SK-N-SH (cell line): ENCODE data around the gene ZNF384. TPM values are rescaled to one million over a fixed set of nuclear protein-coding genes. Genes with fewer than 3 reads are reported as not detected.
A peak's percentile ranks its signal among the peaks of the same experiment; 100 is the strongest.

Source experiments
- CTCF ChIA-PET: fragments of 300-600, 350-600 bp; formaldehyde crosslinking; extraction: SDS; loops from one replicate; lab custom pipeline; 2021; lab: Yijun Ruan, JAX
- POLR2A ChIA-PET: fragments of 350-600 bp; sonication (Branson Sonifier 250); formaldehyde crosslinking; extraction: SDS; loops from one replicate; lab custom pipeline; 2020; ENCODE audit warnings: antibody characterized with exemption, inconsistent platforms; lab: Yijun Ruan, JAX
- DNase-seq: peaks from one replicate; pipeline ENCODE4 v3.0.0; 2012
- H2AFZ ChIP-seq: fragments of 200-600 bp; sonication (generic); 2 replicates; pipeline ENCODE4 v1.8.1; 2016; ENCODE audit warnings: antibody characterized with exemption, mild to moderate bottlenecking, low read depth
- H3F3A ChIP-seq: fragments of 200-600 bp; sonication (generic); replicated peaks from 2 replicates; pipeline ENCODE3; 2016; ENCODE audit warnings: antibody characterized with exemption, mild to moderate bottlenecking; ENCODE audit not compliant: insufficient read depth
- H3K27ac ChIP-seq, 2 experiments: fragments of 200-500 bp in 1 of 2; fragments of 200-600 bp in 1 of 2; sonication (Bioruptor generic) in 1 of 2; sonication (generic), shearing (Covaris generic) in 1 of 2; 2 replicates each; pipeline versions ENCODE4 v1.5.1 to v1.6.1; 2014 to 2016; ENCODE audit warnings: low read depth in 2 of 2, inconsistent platforms in 1 of 2, low read length in 1 of 2, mild to moderate bottlenecking in 1 of 2, mixed read lengths in 1 of 2
- H3K27me3 ChIP-seq: fragments of 200-600 bp; sonication (generic), shearing (Covaris generic); 2 replicates; pipeline ENCODE4 v1.6.1; 2016; ENCODE audit warnings: mixed run types; ENCODE audit not compliant: insufficient read depth
- H3K36me3 ChIP-seq, 2 experiments: fragments of 200-500 bp in 1 of 2; fragments of 200-600 bp in 1 of 2; sonication (Bioruptor generic) in 1 of 2; sonication (generic) in 1 of 2; replicated peaks in 1 of 2; 2 replicates each; pipeline versions ENCODE3 to v1.5.1; 2014 to 2016; ENCODE audit warnings: low read length in 1 of 2, mild to moderate bottlenecking in 1 of 2; ENCODE audit not compliant: insufficient read depth in 2 of 2, control insufficient read depth in 1 of 2
- H3K4me1 ChIP-seq, 2 experiments: fragments of 200-500 bp in 1 of 2; fragments of 200-600 bp in 1 of 2; sonication (Bioruptor generic) in 1 of 2; sonication (generic), shearing (Covaris generic) in 1 of 2; 2 replicates each; pipeline versions ENCODE4 v1.5.1 to v1.6.1; 2014 to 2016; ENCODE audit warnings: low read depth in 1 of 2, low read length in 1 of 2, mixed run types in 1 of 2; ENCODE audit not compliant: insufficient read depth in 2 of 2, control insufficient read depth in 1 of 2
- H3K4me2 ChIP-seq: fragments of 200-600 bp; sonication (generic), shearing (Covaris generic); 2 replicates; pipeline ENCODE4 v1.6.1; 2017; ENCODE audit warnings: mixed run types
- H3K4me3 ChIP-seq, 2 experiments: fragments of 200-500 bp in 1 of 2; fragments of 200-600 bp in 1 of 2; sonication (Bioruptor generic) in 1 of 2; sonication (generic), shearing (Covaris generic) in 1 of 2; 2 replicates each; pipeline versions ENCODE4 v1.5.1 to v1.8.1; 2014 to 2016; ENCODE audit warnings: low read depth in 2 of 2, inconsistent platforms in 1 of 2, low read length in 1 of 2, mild to moderate bottlenecking in 1 of 2, mixed read lengths in 1 of 2, moderate library complexity in 1 of 2
- H3K79me2 ChIP-seq: fragments of 200-600 bp; sonication (generic); 2 replicates; pipeline ENCODE4 v1.8.1; 2017; ENCODE audit warnings: mild to moderate bottlenecking; ENCODE audit not compliant: insufficient read depth
- H3K9ac ChIP-seq: fragments of 200-600 bp; sonication (generic); 2 replicates; pipeline ENCODE4 v1.6.1; 2017; ENCODE audit warnings: mixed run types
- H3K9me2 ChIP-seq: fragments of 200-600 bp; sonication (generic); 2 replicates; pipeline ENCODE4 v1.6.1; 2017; ENCODE audit warnings: mixed run types
- H3K9me3 ChIP-seq: fragments of 200-600 bp; sonication (generic); 2 replicates; pipeline ENCODE4 v1.6.1; 2017; ENCODE audit warnings: mixed run types, mild to moderate bottlenecking, moderate library complexity
- H4K20me1 ChIP-seq: fragments of 200-600 bp; sonication (generic); 2 replicates; pipeline ENCODE4 v1.6.1; 2017; ENCODE audit warnings: mild to moderate bottlenecking, mixed run types; ENCODE audit not compliant: insufficient read depth
- POLR2AphosphoS5 ChIP-seq: IDR thresholded peaks from 2 replicates; pipeline ENCODE4 v1.6.1; 2012; ENCODE audit warnings: low read depth, low read length
- TCF12 ChIP-seq: IDR thresholded peaks from 2 replicates; pipeline ENCODE4 v1.4.0; 2012
- YY1 ChIP-seq: IDR thresholded peaks from 2 replicates; pipeline ENCODE4 v1.4.0; 2012; ENCODE audit warnings: low read depth, mild to moderate bottlenecking
- WGBS: methylation state at CpG from one replicate; pipeline ENCODE4 v1.1.6; 2017; ENCODE audit warnings: low lambda C conversion rate; 5-methylcytosine and 5-hydroxymethylcytosine counted together
- polyA plus RNA-seq, 3 experiments: library from polyadenylated mRNA; depleted of rRNA; stranded (reverse); fragments of >200 nt; gene quantifications; 2 replicates each; pipeline ENCODE4 v1.2.3, GENCODE V29; 2012
- TF ChIP-seq, protein P1 (sequence below): IDR thresholded peaks from 2 replicates; pipeline ENCODE4 v1.4.0; 2012; ENCODE audit warnings: low read depth
- TF ChIP-seq, protein P2 (sequence below): fragments of 200-600 bp; sonication (generic); IDR thresholded peaks from 2 replicates; pipeline ENCODE4 v1.6.1; 2017; ENCODE audit warnings: antibody characterized with exemption, mild to moderate bottlenecking, moderate library complexity

The ZNF384 gene
- polyA plus RNA-seq, 1 of the 3 experiments (the other 2 are of a cell fraction), result 64.9 TPM

DNA sequence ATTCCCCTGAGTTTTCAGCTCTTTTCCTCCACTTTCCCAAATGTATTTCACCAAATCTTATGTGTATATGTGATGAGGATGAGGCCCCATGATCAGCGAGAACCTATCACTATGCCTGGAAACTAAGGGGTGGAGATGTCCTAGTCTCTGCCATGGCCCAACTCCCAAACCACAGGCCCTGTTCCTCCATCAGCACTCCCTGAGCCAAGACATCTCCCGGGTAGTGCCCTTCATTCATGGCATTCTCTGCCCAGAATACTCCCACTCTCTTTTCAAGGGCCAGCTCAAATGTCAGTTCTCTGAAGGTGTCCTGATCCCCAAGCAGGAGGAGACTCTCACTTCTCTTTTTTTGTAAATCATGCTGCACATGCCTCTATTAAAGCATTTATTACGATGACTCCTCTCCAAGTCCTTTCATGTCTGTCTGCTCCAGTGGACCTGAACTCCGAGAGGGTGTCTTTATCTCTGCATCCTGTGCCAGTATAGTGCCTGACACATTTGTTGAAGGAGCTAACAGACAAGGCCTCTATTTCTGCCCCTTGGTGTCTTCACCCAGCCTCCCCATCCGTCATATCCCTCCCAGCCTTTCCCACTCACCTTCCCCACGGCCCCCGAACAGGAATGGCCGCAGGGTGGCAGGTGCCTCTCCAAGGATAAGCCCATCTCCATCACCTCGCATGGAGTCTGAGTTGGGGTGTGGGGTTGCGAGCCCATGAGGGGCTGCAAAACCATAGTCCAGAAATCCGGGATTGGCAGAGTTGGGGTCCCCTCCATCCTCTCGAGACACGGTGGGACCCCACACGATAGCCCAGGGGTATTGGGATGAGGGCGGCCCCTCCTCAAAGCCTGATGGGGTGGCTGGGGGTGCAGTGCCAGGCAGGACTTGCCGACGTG is 7.8 kb upstream of the ZNF384 start:
- DNase-seq, result no peak
- Histone ChIP-seq H3F3A (peaks cover 14% of the 10 kb centered on the region), H3K4me1 (peaks cover 6 to 13% of the 10 kb centered on the region in 2 experiments; a peak in 2 of 4 replicates), H2AFZ (no peak overlapping the region), H4K20me1 (no peaks in the 10 kb centered on the region), H3K9me2 (no peaks in the 10 kb centered on the region), H3K4me3 (no peak overlapping the region), H3K4me2 (no peak overlapping the region), H3K36me3 (peaks cover 0 to 15% of the 10 kb centered on the region in 2 experiments), H3K27me3 (no peaks in the 10 kb centered on the region), H3K9ac (no peak overlapping the region), H3K79me2 (peaks cover 11% of the 10 kb centered on the region), H3K9me3 (no peaks in the 10 kb centered on the region)
- CTCF ChIA-PET, result interaction anchor here (1.0 to 2.3 kb wide), 8 partner anchors 8 to 144 kb away, joined by 3 to 10 read pairs (median 4); partner anchors contain the start of genes IFFO1, MLF2 and ZNF384
- POLR2A ChIA-PET, result interaction anchor here (3.1 kb wide), 1 partner anchor 8 kb away, joined by 38 read pairs; the partner anchor contains the start of gene ZNF384
- WGBS, result 90% methylated on average over 15 of the region's 17 CpGs
- TF ChIP-seq, protein P1, sequence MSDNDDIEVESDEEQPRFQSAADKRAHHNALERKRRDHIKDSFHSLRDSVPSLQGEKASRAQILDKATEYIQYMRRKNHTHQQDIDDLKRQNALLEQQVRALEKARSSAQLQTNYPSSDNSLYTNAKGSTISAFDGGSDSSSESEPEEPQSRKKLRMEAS, result no peak
- TF ChIP-seq, all 33 proteins: peak for 0
- no peak overlapping the region for H3K27ac ChIP-seq

DNA sequence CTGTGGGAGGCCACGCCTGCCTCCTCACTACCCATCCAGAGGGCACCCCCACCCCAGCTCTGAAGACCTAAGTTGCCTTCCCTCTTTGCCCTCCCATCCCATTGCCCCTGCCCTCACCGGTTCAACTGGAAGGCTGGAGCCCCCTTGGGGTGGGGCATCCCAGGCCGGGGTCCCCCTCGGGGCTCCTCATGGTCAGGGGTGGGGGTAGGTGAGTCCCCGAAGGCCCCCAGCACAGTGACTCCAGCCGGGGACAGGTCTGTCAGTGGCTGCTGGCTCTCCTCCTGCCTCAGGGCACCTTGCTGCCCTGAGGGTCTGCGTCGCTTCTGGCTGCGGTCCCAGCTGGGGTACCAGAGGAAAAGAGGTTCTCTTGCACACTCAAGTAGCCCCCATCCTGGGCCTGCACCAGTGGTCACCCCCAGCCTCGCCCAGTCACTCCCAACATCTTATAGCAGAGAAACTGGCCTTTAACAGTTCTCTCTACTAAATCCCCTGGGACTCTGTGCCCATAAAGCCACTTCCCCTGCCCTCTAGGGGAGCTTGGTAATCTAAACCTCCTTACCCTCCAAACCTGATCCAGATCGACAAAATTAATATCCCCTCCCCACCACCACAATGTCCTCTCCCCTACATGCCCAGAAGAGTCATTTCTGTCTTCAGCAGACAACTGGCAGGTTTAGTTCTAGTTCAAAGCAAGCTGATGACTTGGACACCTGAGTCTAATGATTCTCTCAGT is 6.3 kb upstream of the ZNF384 start:
- ChIA-PET POLR2A (interaction anchor here (0.9 kb wide), 1 partner anchor 29 kb away, joined by 3 read pairs; the partner anchor contains the start of gene COPS7A), CTCF (interaction anchor here (0.8 to 2.3 kb wide), 6 partner anchors 11 to 142 kb away, joined by 3 to 10 read pairs (median 4); partner anchors contain the start of genes IFFO1 and MLF2)
- Histone ChIP-seq H2AFZ (no peak overlapping the region), H3F3A (peaks cover 16% of the 10 kb centered on the region), H3K27ac (no peak overlapping the region), H3K9ac (no peak overlapping the region), H3K79me2 (peaks cover 21% of the 10 kb centered on the region), H3K4me2 (no peak overlapping the region), H3K4me1 (peaks cover 11 to 14% of the 10 kb centered on the region in 2 experiments; a peak in 2 of 4 replicates), H3K9me3 (no peaks in the 10 kb centered on the region), H3K36me3 (peaks cover 3 to 19% of the 10 kb centered on the region in 2 experiments), H4K20me1 (no peaks in the 10 kb centered on the region), H3K9me2 (no peaks in the 10 kb centered on the region), H3K27me3 (no peaks in the 10 kb centered on the region), H3K4me3 (no peak overlapping the region)
- 60% methylated on average over 5 of the region's 11 CpGs for WGBS
- TF ChIP-seq POLR2AphosphoS5 (0 out of 2 replicates have a peak, but pooled peaks have one; percentile 26), TCF12 (no peak)
- no peak for DNase-seq

- 83% methylated on average over 7 of the region's 9 CpGs for WGBS
Observed at GRCh38 chr12:6694701-6695100, 5.5 kb upstream of the ZNF384 start.

More at GRCh38 chr12:6694701-6695100, 5.5 kb upstream of the ZNF384 start:
- Histone ChIP-seq H3K79me2 (peaks cover 29% of the 10 kb centered on the region), H3K27me3 (no peaks in the 10 kb centered on the region), H2AFZ (no peak overlapping the region), H3K27ac (no peak overlapping the region), H3K36me3 (peaks cover 3 to 19% of the 10 kb centered on the region in 2 experiments), H3F3A (peaks cover 16% of the 10 kb centered on the region), H3K9me2 (no peaks in the 10 kb centered on the region), H3K4me1 (peaks cover 13 to 14% of the 10 kb centered on the region in 2 experiments; a peak in 2 of 4 replicates), H3K4me2 (no peak overlapping the region), H3K9ac (no peak overlapping the region), H3K4me3 (no peak overlapping the region), H4K20me1 (no peaks in the 10 kb centered on the region), H3K9me3 (no peaks in the 10 kb centered on the region)
- POLR2A ChIA-PET, result interaction anchor here (1.1 kb wide), 1 partner anchor 71 kb away, joined by 3 read pairs; the partner anchor contains the start of gene PTMS
- CTCF ChIA-PET, result interaction anchor here (0.8 to 4.8 kb wide), 3 partner anchors 10 to 139 kb away, joined by 3 to 19 read pairs (median 10); partner anchors contain the start of genes IFFO1 and MLF2
- TF ChIP-seq, protein P2, sequence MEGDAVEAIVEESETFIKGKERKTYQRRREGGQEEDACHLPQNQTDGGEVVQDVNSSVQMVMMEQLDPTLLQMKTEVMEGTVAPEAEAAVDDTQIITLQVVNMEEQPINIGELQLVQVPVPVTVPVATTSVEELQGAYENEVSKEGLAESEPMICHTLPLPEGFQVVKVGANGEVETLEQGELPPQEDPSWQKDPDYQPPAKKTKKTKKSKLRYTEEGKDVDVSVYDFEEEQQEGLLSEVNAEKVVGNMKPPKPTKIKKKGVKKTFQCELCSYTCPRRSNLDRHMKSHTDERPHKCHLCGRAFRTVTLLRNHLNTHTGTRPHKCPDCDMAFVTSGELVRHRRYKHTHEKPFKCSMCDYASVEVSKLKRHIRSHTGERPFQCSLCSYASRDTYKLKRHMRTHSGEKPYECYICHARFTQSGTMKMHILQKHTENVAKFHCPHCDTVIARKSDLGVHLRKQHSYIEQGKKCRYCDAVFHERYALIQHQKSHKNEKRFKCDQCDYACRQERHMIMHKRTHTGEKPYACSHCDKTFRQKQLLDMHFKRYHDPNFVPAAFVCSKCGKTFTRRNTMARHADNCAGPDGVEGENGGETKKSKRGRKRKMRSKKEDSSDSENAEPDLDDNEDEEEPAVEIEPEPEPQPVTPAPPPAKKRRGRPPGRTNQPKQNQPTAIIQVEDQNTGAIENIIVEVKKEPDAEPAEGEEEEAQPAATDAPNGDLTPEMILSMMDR, result no peak
- no peak for TF ChIP-seq YY1
- no peak for DNase-seq
